Activated B cell treated with CpG ODN at 0.5 μM for 24 hours (primary cell): ENCODE results near the gene DGKB. TPM values are rescaled to one million over a fixed set of nuclear protein-coding genes. Genes with fewer than 3 reads are reported as not detected.

Experiments used
- ATAC-seq: fragments of 200-7000 bp; cut with Tn5 transposase; one replicate; pipeline ENCODE4 v1.10.0; 2021; ENCODE audit warnings: low read depth, mild to moderate bottlenecking, moderate library complexity
- CTCF ChIA-PET: fragments of 350-600 bp; sonication (Branson Sonifier 250); formaldehyde crosslinking; loops from one replicate; lab custom pipeline; 2021; ENCODE audit warnings: antibody characterized with exemption; lab: Charles Lee
- POLR2A ChIA-PET: fragments of 350-600 bp; sonication (Branson Sonifier 250); formaldehyde crosslinking; loops from one replicate; lab custom pipeline; 2021; ENCODE audit warnings: antibody characterized with exemption; lab: Charles Lee
- DNase-seq: peaks from one replicate; pipeline ENCODE4 v3.0.0; 2022
- H3K27ac Mint-ChIP-seq: one replicate; pipeline ENCODE4 v1.8.0; 2020; ENCODE audit warnings: mixed read lengths
- H3K27me3 Mint-ChIP-seq: one replicate; pipeline ENCODE4 v1.8.0; 2021; ENCODE audit warnings: mixed read lengths
- H3K36me3 Mint-ChIP-seq: one replicate; pipeline ENCODE4 v1.8.0; 2021; ENCODE audit warnings: low read depth, mixed read lengths
- H3K4me1 Mint-ChIP-seq: one replicate; pipeline ENCODE4 v1.8.0; 2021; ENCODE audit warnings: mixed read lengths
- H3K4me3 Mint-ChIP-seq: one replicate; pipeline ENCODE4 v1.8.0; 2020; ENCODE audit warnings: mild to moderate bottlenecking, mixed read lengths
- H3K9me3 Mint-ChIP-seq: one replicate; pipeline ENCODE4 v1.8.0; 2020; ENCODE audit warnings: mixed read lengths
- CTCF ChIP-seq: fragments of 200-600 bp; IDR thresholded peaks from one replicate; pipeline ENCODE4 v1.8.0; 2022; ENCODE audit warnings: antibody characterized with exemption, mild to moderate bottlenecking
- intact Hi-C: fragments of 100-400 bp; cut with micrococcal nuclease; formaldehyde crosslinking; loops from one replicate; pipeline ENCODE4 v1.15.1; 2024
- total RNA-seq: library from RNA; stranded (reverse); gene quantifications from 2 replicates; pipeline ENCODE4 v1.2.3, GENCODE V29; 2022

DGKB gene
- total RNA-seq, 1 donor from 2014 or later = not detected

GRCh38 chr7:14096159-14096558, 806.4 kb downstream of the DGKB start:
- no peak for TF ChIP-seq CTCF
- H3K9me3 Mint-ChIP-seq = peaks cover 2% of the 10 kb centered on the region
- ATAC-seq (no peak), DNase-seq (no peak)
- POLR2A ChIA-PET = no interaction called here
- no peaks in the 10 kb centered on the region for H3K4me1 Mint-ChIP-seq
- H3K4me3 Mint-ChIP-seq = no peak overlapping the region
- CTCF ChIA-PET = interaction anchor here (0.5 kb wide), 1 partner anchor 1216 kb away, joined by 4 read pairs; no protein-coding TSS in a partner anchor
- H3K27ac Mint-ChIP-seq = no peak overlapping the region
- no peaks in the 10 kb centered on the region for H3K27me3 Mint-ChIP-seq
- no peaks in the 10 kb centered on the region for H3K36me3 Mint-ChIP-seq
- intact Hi-C loops = no loop called here

- no peaks in the 10 kb centered on the region for H3K27me3 Mint-ChIP-seq
- intact Hi-C loops = no loop called here
- ATAC-seq (no peak), DNase-seq (no peak)
- ChIA-PET POLR2A (no interaction called here), CTCF (no interaction called here)
- H3K36me3 Mint-ChIP-seq = no peaks in the 10 kb centered on the region
- TF ChIP-seq CTCF = no peak
- no peaks in the 10 kb centered on the region for H3K9me3 Mint-ChIP-seq
- no peaks in the 10 kb centered on the region for H3K4me1 Mint-ChIP-seq
- H3K27ac Mint-ChIP-seq = no peak overlapping the region
- H3K4me3 Mint-ChIP-seq = no peak overlapping the region
Measured at GRCh38 chr7:14095233-14095950, 807.2 kb downstream of the DGKB start.
